D721Med (cell line): ENCODE data around the gene ZNF512B.
"Not testable (repeated sequence)": the region's sequence is repeated elsewhere in the genome, so short reads cannot be mapped to it uniquely, and the experiment has no call there.

Experiments used
- DNase-seq: peaks from one replicate; pipeline ENCODE4 v3.0.0; 2011; ENCODE audit warnings: low spot score; ENCODE audit not compliant: insufficient read length
- FAIRE-seq: peaks from 2 replicates; lab custom pipeline; 2011; peaks lifted over from hg19 to GRCh38; lab: Jason Lieb, UNC
- CTCF ChIP-seq: IDR thresholded peaks from 2 replicates; pipeline ENCODE4 v1.5.1; 2012; ENCODE audit warnings: mild to moderate bottlenecking, control low read depth; ENCODE audit not compliant: insufficient read depth; ENCODE audit errors: missing control alignments

The ZNF512B gene

GRCh38 chr20:63969838-63970713, at the start of gene ZNF512B:
Gene ZNF512B (minus strand): TSS chr20:63969930. CDS start chr20:63967950, 1,980 bp downstream.
- TF ChIP-seq CTCF = no peak
- DNase-seq = peak; percentile 76
- FAIRE-seq = no peak

- no peak for TF ChIP-seq CTCF
- no peak for FAIRE-seq
- no peak for DNase-seq
These were observed 45.9 kb upstream of the ZNF512B start for GRCh38 chr20:64015635-64016034.

GRCh38 chr20:64012385-64013154, 42.8 kb upstream of the ZNF512B start:
- not testable (repeated sequence) for FAIRE-seq, DNase-seq

- FAIRE-seq (no peak), DNase-seq (no peak)
- TF ChIP-seq CTCF = no peak
These were observed 41.6 kb upstream of the ZNF512B start for GRCh38 chr20:64011366-64011779.

GRCh38 chr20:64010711-64011237, 41.0 kb upstream of the ZNF512B start:
- TF ChIP-seq CTCF = no peak
- no peak for FAIRE-seq
- no peak for DNase-seq

GRCh38 chr20:64009811-64010387, 40.2 kb upstream of the ZNF512B start:
- DNase-seq (no peak), FAIRE-seq (no peak)
- TF ChIP-seq CTCF = no peak

- FAIRE-seq = no peak
- DNase-seq = no peak
- TF ChIP-seq CTCF = no peak
These were observed 37.2 kb upstream of the ZNF512B start for GRCh38 chr20:64006902-64007301.
